ENCODE data around the gene CTNND1.

Gene CTNND1

GRCh38 chr11:57805780-57806179 lies 44.2 kb downstream of the CTNND1 start:
- ChIA-PET CTCF (interaction anchor here (0.6 kb wide), 1 partner anchor 59 kb away, joined by 4 read pairs; no protein-coding TSS in a partner anchor), POLR2A (no interaction called here)
- TF ChIP-seq FOXK2 (IDR thresholded peaks at IDR 0.05) (no peak), BHLHE40 (IDR thresholded peaks at IDR 0.05; ENCODE audit: borderline replicate concordance) (no peak), SP1 (IDR thresholded peaks at IDR 0.05) (no peak), CTBP1 (IDR thresholded peaks at IDR 0.05; ENCODE audit: borderline replicate concordance) (no peak), FOXA1 (IDR thresholded peaks at IDR 0.05) (no peak), SUZ12 (IDR thresholded peaks at IDR 0.05) (no peak), LEF1 (IDR thresholded peaks at IDR 0.05; ENCODE audit: borderline replicate concordance) (no peak), ELF4 (IDR thresholded peaks at IDR 0.05) (no peak), FOXM1 (IDR thresholded peaks at IDR 0.05; ENCODE audit: borderline replicate concordance) (no peak), NFRKB (IDR thresholded peaks at IDR 0.05) (no peak), PKNOX1 (IDR thresholded peaks at IDR 0.05) (no peak), TARDBP (IDR thresholded peaks at IDR 0.05) (no peak), HDGF (IDR thresholded peaks at IDR 0.05; ENCODE audit: borderline replicate concordance) (no peak), L3MBTL2 (conservative IDR thresholded peaks at IDR 0.05) (no peak), ZNF384 (IDR thresholded peaks at IDR 0.05) (no peak), ARNT (IDR thresholded peaks at IDR 0.05) (no peak)
- DNase-seq (ENCODE audit: extremely low spot score), result no peak

- ChIA-PET POLR2A (no interaction called here), CTCF (no interaction called here)
- no peak for DNase-seq (ENCODE audit: extremely low spot score)
- no peak for TF ChIP-seq FOXK2 (IDR thresholded peaks at IDR 0.05)
- TF ChIP-seq CTBP1 (IDR thresholded peaks at IDR 0.05; ENCODE audit: borderline replicate concordance), result no peak
- TF ChIP-seq ZNF384 (IDR thresholded peaks at IDR 0.05), result no peak
- TF ChIP-seq NFRKB (IDR thresholded peaks at IDR 0.05), result no peak
- no peak for TF ChIP-seq FOXM1 (IDR thresholded peaks at IDR 0.05; ENCODE audit: borderline replicate concordance)
- no peak for TF ChIP-seq TARDBP (IDR thresholded peaks at IDR 0.05)
- no peak for TF ChIP-seq ARNT (IDR thresholded peaks at IDR 0.05)
- TF ChIP-seq PKNOX1 (IDR thresholded peaks at IDR 0.05), result no peak
- no peak for TF ChIP-seq FOXA1 (IDR thresholded peaks at IDR 0.05)
- no peak for TF ChIP-seq HDGF (IDR thresholded peaks at IDR 0.05; ENCODE audit: borderline replicate concordance)
- no peak for TF ChIP-seq LEF1 (IDR thresholded peaks at IDR 0.05; ENCODE audit: borderline replicate concordance)
- no peak for TF ChIP-seq ELF4 (IDR thresholded peaks at IDR 0.05)
- no peak for TF ChIP-seq L3MBTL2 (conservative IDR thresholded peaks at IDR 0.05)
- no peak for TF ChIP-seq BHLHE40 (IDR thresholded peaks at IDR 0.05; ENCODE audit: borderline replicate concordance)
- TF ChIP-seq SP1 (IDR thresholded peaks at IDR 0.05), result no peak
- no peak for TF ChIP-seq SUZ12 (IDR thresholded peaks at IDR 0.05)
Measured at GRCh38 chr11:57812634-57813033, 51.0 kb downstream of the CTNND1 start.

- TF ChIP-seq ZNF384 (IDR thresholded peaks at IDR 0.05) (no peak), CTBP1 (IDR thresholded peaks at IDR 0.05; ENCODE audit: borderline replicate concordance) (no peak), L3MBTL2 (conservative IDR thresholded peaks at IDR 0.05) (no peak), HDGF (IDR thresholded peaks at IDR 0.05; ENCODE audit: borderline replicate concordance) (no peak), ELF4 (IDR thresholded peaks at IDR 0.05) (no peak), FOXK2 (IDR thresholded peaks at IDR 0.05) (no peak), ARNT (IDR thresholded peaks at IDR 0.05) (no peak), TARDBP (IDR thresholded peaks at IDR 0.05) (no peak), FOXA1 (IDR thresholded peaks at IDR 0.05) (no peak)
- ChIA-PET CTCF (no interaction called here), POLR2A (no interaction called here)
- no peak for DNase-seq (ENCODE audit: extremely low spot score)
Measured at GRCh38 chr11:57815476-57815875, 53.9 kb downstream of the CTNND1 start.

GRCh38 chr11:57815877-57816276 lies 54.3 kb downstream of the CTNND1 start:
- no peak for DNase-seq (ENCODE audit: extremely low spot score)
- TF ChIP-seq BHLHE40 (IDR thresholded peaks at IDR 0.05; ENCODE audit: borderline replicate concordance), result no peak
- no peak for TF ChIP-seq SP1 (IDR thresholded peaks at IDR 0.05)
- CTCF ChIA-PET, result no interaction called here
- POLR2A ChIA-PET, result no interaction called here

GRCh38 chr11:57818812-57819211 lies 57.2 kb downstream of the CTNND1 start:
- TF ChIP-seq NFRKB (IDR thresholded peaks at IDR 0.05), result no peak
- TF ChIP-seq CTBP1 (IDR thresholded peaks at IDR 0.05; ENCODE audit: borderline replicate concordance), result no peak
- TF ChIP-seq L3MBTL2 (conservative IDR thresholded peaks at IDR 0.05), result no peak
- TF ChIP-seq FOXK2 (IDR thresholded peaks at IDR 0.05), result no peak
- no peak for TF ChIP-seq LEF1 (IDR thresholded peaks at IDR 0.05; ENCODE audit: borderline replicate concordance)
- no peak for TF ChIP-seq HDGF (IDR thresholded peaks at IDR 0.05; ENCODE audit: borderline replicate concordance)
- TF ChIP-seq ELF4 (IDR thresholded peaks at IDR 0.05), result no peak
- TF ChIP-seq SP1 (IDR thresholded peaks at IDR 0.05), result no peak
- no peak for TF ChIP-seq TARDBP (IDR thresholded peaks at IDR 0.05)
- POLR2A ChIA-PET, result no interaction called here
- no peak for DNase-seq (ENCODE audit: extremely low spot score)
- CTCF ChIA-PET, result no interaction called here

- CTCF ChIA-PET, result no interaction called here
- POLR2A ChIA-PET, result no interaction called here
- DNase-seq (ENCODE audit: extremely low spot score), result no peak
- no peak for TF ChIP-seq FOXM1 (IDR thresholded peaks at IDR 0.05; ENCODE audit: borderline replicate concordance)
- TF ChIP-seq FOXA1 (IDR thresholded peaks at IDR 0.05), result no peak
- no peak for TF ChIP-seq ELF4 (IDR thresholded peaks at IDR 0.05)
- TF ChIP-seq LEF1 (IDR thresholded peaks at IDR 0.05; ENCODE audit: borderline replicate concordance), result no peak
- no peak for TF ChIP-seq BHLHE40 (IDR thresholded peaks at IDR 0.05; ENCODE audit: borderline replicate concordance)
- TF ChIP-seq SP1 (IDR thresholded peaks at IDR 0.05), result no peak
- no peak for TF ChIP-seq ARNT (IDR thresholded peaks at IDR 0.05)
- TF ChIP-seq CTBP1 (IDR thresholded peaks at IDR 0.05; ENCODE audit: borderline replicate concordance), result no peak
Measured at GRCh38 chr11:57819252-57819979, 57.8 kb downstream of the CTNND1 start.

GRCh38 chr11:57823859-57824258 lies 62.3 kb downstream of the CTNND1 start:
- CTCF ChIA-PET, result no interaction called here

More at GRCh38 chr11:57823859-57824258, 62.3 kb downstream of the CTNND1 start:
- no peak for DNase-seq (ENCODE audit: extremely low spot score)
- no peak for TF ChIP-seq ARNT (IDR thresholded peaks at IDR 0.05)
- 0 out of 2 replicates have a peak, but pooled peaks have one; percentile 15 for TF ChIP-seq ELF4 (IDR thresholded peaks at IDR 0.05)
- POLR2A ChIA-PET, result no interaction called here
